SK-N-SH treated with all-trans-retinoic acid at 6 μM for 48 hours (cell line): ENCODE results near the gene CLCN1.
A peak's percentile ranks its signal among the peaks of the same experiment; 100 is the strongest.

Source experiments
- ATAC-seq: fragments of 200-7000 bp; cut with Tn5 transposase; 3 replicates; pipeline ENCODE4 v1.9.1; 2020; ENCODE audit warnings: mild to moderate bottlenecking, moderate library complexity
- ARNTL ChIP-seq: fragments of 450-650 bp; formaldehyde crosslinking; IDR thresholded peaks from 2 replicates; pipeline ENCODE4 v1.5.0; 2020; ENCODE audit warnings: low read depth, mild to moderate bottlenecking, moderate library complexity, borderline replicate concordance
- CREB5 ChIP-seq: fragments of 250-450 bp; sonication (Bioruptor Pico); IDR thresholded peaks from 2 replicates; pipeline ENCODE4 v1.5.1; 2020; ENCODE audit warnings: low read depth, mild to moderate bottlenecking, moderate library complexity
- CSDC2 ChIP-seq: fragments of 250-450 bp; sonication (Bioruptor Pico); IDR thresholded peaks from 2 replicates; pipeline ENCODE4 v1.5.0; 2020; ENCODE audit warnings: mild to moderate bottlenecking, moderate library complexity
- CSRNP3 ChIP-seq: fragments of 250-450 bp; sonication (Bioruptor Pico); IDR thresholded peaks from 2 replicates; pipeline ENCODE4 v1.5.1; 2021; ENCODE audit warnings: mild to moderate bottlenecking, moderate library complexity
- ESRRG ChIP-seq: fragments of 250-450 bp; sonication (Bioruptor Pico); IDR thresholded peaks from 2 replicates; pipeline ENCODE4 v1.6.1; 2021; ENCODE audit warnings: mild to moderate bottlenecking
- GLIS3 ChIP-seq: fragments of 250-450 bp; sonication (Bioruptor Pico); IDR thresholded peaks from 2 replicates; pipeline ENCODE4 v1.5.0; 2020; ENCODE audit warnings: mild to moderate bottlenecking, moderate library complexity
- OSR1 ChIP-seq: fragments of 250-450 bp; sonication (Bioruptor Pico); IDR thresholded peaks from 2 replicates; pipeline ENCODE4 v1.8.0; 2022; ENCODE audit warnings: moderate library complexity, mild to moderate bottlenecking, inconsistent platforms
- PATZ1 ChIP-seq: fragments of 250-450 bp; sonication (Bioruptor Pico); IDR thresholded peaks from 2 replicates; pipeline ENCODE4 v1.8.0; 2020; ENCODE audit warnings: mild to moderate bottlenecking, moderate library complexity, borderline replicate concordance
- POU6F1 ChIP-seq: fragments of 250-450 bp; sonication (Bioruptor Pico); IDR thresholded peaks from 2 replicates; pipeline ENCODE4 v1.8.0; 2021; ENCODE audit warnings: low read depth, mild to moderate bottlenecking, moderate library complexity, borderline replicate concordance
- PPARA ChIP-seq: fragments of 250-450 bp; sonication (Bioruptor Pico); IDR thresholded peaks from 2 replicates; pipeline ENCODE4 v1.5.0; 2020; ENCODE audit warnings: mild to moderate bottlenecking, borderline replicate concordance
- RARB ChIP-seq: fragments of 250-450 bp; sonication (Bioruptor Pico); IDR thresholded peaks from 2 replicates; pipeline ENCODE4 v1.8.0; 2021; ENCODE audit warnings: mild to moderate bottlenecking, moderate library complexity
- SNAI2 ChIP-seq: fragments of 250-450 bp; sonication (Bioruptor Pico); IDR thresholded peaks from 2 replicates; pipeline ENCODE4 v1.5.0; 2020; ENCODE audit warnings: mild to moderate bottlenecking, moderate library complexity
- ZC3H10 ChIP-seq: fragments of 250-450 bp; sonication (Bioruptor Pico); IDR thresholded peaks from 2 replicates; pipeline ENCODE4 v1.5.1; 2021; ENCODE audit warnings: mild to moderate bottlenecking, moderate library complexity
- ZFP3 ChIP-seq: fragments of 250-450 bp; sonication (Bioruptor Pico); IDR thresholded peaks from 2 replicates; pipeline ENCODE4 v1.5.0; 2020; ENCODE audit warnings: mild to moderate bottlenecking, moderate library complexity
- ZFP30 ChIP-seq: fragments of 450-650 bp; formaldehyde crosslinking; IDR thresholded peaks from 2 replicates; pipeline ENCODE4 v1.5.0; 2022; ENCODE audit warnings: mild to moderate bottlenecking, moderate library complexity
- ZNF565 ChIP-seq: fragments of 450-650 bp; formaldehyde crosslinking; conservative IDR thresholded peaks from 2 replicates; pipeline ENCODE4 v1.5.0; 2020; ENCODE audit warnings: low read depth, mild to moderate bottlenecking, moderate library complexity
- ZNF70 ChIP-seq: fragments of 450-650 bp; formaldehyde crosslinking; IDR thresholded peaks from 2 replicates; pipeline ENCODE4 v1.5.0; 2020; ENCODE audit warnings: mild to moderate bottlenecking, moderate library complexity
- ZNF8 ChIP-seq: fragments of 450-650 bp; formaldehyde crosslinking; IDR thresholded peaks from 2 replicates; pipeline ENCODE4 v1.5.0; 2020; ENCODE audit warnings: mild to moderate bottlenecking, moderate library complexity

The CLCN1 gene

GRCh38 chr7:143284591-143285469 is 31.1 kb upstream of the CLCN1 start, which contains the start of gene TMEM139 (continued):
- TF ChIP-seq CREB5: no peak
- no peak for TF ChIP-seq ARNTL (CRISPR knock-in tag)
- no peak for TF ChIP-seq ZNF565
- no peak for TF ChIP-seq ZFP3 (CRISPR knock-in tag)
- TF ChIP-seq ZNF70 (CRISPR knock-in tag): no peak
- no peak for TF ChIP-seq RARB (CRISPR knock-in tag)

GRCh38 chr7:143285470-143285778 is 30.5 kb upstream of the CLCN1 start:
- no peak for ATAC-seq
- TF ChIP-seq ZC3H10 (CRISPR knock-in tag): no peak

- TF ChIP-seq ARNTL (CRISPR knock-in tag): no peak
- TF ChIP-seq ZC3H10 (CRISPR knock-in tag): no peak
- no peak for TF ChIP-seq PATZ1 (CRISPR knock-in tag)
- no peak for TF ChIP-seq PPARA
- TF ChIP-seq ZNF565: no peak
- TF ChIP-seq CSRNP3 (CRISPR knock-in tag): no peak
- TF ChIP-seq ZNF8 (CRISPR knock-in tag): no peak
- TF ChIP-seq OSR1 (CRISPR knock-in tag): no peak
- TF ChIP-seq, all 23 proteins: peak for 0
- ATAC-seq: no peak
These were observed 29.9 kb upstream of the CLCN1 start for GRCh38 chr7:143285806-143286521.

GRCh38 chr7:143286522-143286890 is 29.4 kb upstream of the CLCN1 start:
- ATAC-seq: no peak
- TF ChIP-seq RARB (CRISPR knock-in tag): no peak
- TF ChIP-seq ZNF8 (CRISPR knock-in tag): no peak
- no peak for TF ChIP-seq ZFP30 (CRISPR knock-in tag)
- TF ChIP-seq ZFP3 (CRISPR knock-in tag): no peak
- no peak for TF ChIP-seq SNAI2 (CRISPR knock-in tag)

GRCh38 chr7:143287339-143287934 is 28.5 kb upstream of the CLCN1 start:
- no peak for TF ChIP-seq ESRRG
- ATAC-seq: no peak

- peak; percentile 90 for ATAC-seq
- TF ChIP-seq RARB (CRISPR knock-in tag) (no peak), ZC3H10 (CRISPR knock-in tag) (no peak), OSR1 (CRISPR knock-in tag) (no peak), ZNF8 (CRISPR knock-in tag) (0 out of 2 replicates have a peak, but pooled peaks have one; percentile 26), CSDC2 (CRISPR knock-in tag) (0 out of 2 replicates have a peak, but pooled peaks have one; percentile 29), ZFP3 (CRISPR knock-in tag) (no peak), GLIS3 (CRISPR knock-in tag) (no peak), CSRNP3 (CRISPR knock-in tag) (no peak), POU6F1 (0 out of 2 replicates have a peak, but pooled peaks have one; percentile 48), PATZ1 (CRISPR knock-in tag) (peak; percentile 74; the same call in 1 of the 2 replicates), ZFP30 (CRISPR knock-in tag) (no peak), ZNF565 (no peak)
These were observed 27.7 kb upstream of the CLCN1 start, which contains the start of gene CASP2 for GRCh38 chr7:143287935-143288826. Gene CASP2 (plus strand): TSS chr7:143288351. CDS start chr7:143288456, 105 bp downstream.
